ENCODE results near the gene SMTNL2.
"Not testable (repeated sequence)": the region's sequence is repeated elsewhere in the genome, so short reads cannot be mapped to it uniquely, and the experiment has no call there.

SMTNL2 gene

DNA sequence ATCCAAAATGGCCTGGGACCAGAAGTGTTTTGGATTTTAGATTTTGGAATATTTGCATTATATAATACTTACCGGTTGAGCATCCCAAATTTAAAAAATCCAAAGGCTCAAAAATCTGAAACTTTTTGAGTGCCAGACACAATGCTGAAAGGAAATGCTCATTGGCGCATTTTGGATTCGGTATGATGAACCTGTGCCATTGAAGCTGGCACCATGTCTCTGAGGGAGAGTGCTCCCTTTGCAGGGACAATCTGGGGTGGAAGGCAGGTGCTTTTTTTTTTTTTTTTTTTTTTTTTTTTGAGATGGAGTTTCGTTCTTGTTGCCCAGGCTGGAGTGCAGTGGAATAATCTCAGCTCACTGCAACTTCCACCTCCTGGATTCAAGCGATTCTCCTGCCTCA is 17.7 kb downstream of the SMTNL2 start:
- DNase-seq (ENCODE audit: low read depth in 2 of 2): no peak

DNA sequence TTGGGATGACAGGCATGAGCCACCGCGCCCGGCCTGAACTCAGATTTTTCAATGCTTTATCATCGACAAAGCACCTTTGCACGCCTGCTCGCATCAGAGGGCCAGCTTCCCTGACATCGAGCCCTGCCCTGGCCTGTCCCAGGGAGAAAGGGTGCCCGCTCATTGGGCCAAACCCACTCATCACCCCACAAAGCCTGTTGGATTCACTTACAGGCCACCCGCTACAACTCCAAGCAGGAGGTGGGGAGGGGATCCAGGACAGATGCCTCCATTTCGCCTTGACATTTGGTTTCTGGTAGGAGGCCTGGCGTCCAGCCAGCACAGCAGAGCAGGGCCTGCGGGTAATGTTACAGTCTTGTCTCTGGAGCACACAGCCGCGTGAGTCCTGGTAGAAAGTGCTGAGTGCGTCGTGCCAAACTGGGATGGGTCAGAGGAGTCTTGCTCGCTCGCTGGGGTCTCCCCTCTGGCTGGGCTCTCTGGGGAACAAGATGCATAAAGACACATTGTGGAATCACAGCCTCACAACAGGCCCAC is 19.8 kb downstream of the SMTNL2 start:
- no peak for DNase-seq (ENCODE audit: low read depth in 2 of 2)

DNA sequence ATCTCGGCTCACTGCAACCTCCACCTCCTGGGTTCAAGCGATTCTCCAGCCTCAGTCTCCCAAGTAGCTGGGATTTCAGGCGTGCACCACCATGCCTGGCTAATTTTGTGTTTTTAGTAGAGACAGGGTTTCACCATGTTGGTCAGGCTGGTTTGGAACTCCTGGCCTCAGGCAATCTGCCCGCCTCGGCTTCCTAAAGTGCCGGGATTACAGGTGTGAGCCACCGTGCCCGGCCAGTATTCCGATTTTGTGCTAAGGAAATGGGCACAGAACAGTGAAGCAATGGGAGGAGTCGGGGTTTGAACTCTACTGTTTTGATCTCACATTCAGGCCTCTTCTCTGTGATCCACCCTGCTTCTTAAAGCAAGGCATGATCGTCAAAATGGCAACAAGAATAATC is 20.4 kb downstream of the SMTNL2 start:
- not testable (repeated sequence) for DNase-seq (ENCODE audit: low read depth in 2 of 2)

DNA sequence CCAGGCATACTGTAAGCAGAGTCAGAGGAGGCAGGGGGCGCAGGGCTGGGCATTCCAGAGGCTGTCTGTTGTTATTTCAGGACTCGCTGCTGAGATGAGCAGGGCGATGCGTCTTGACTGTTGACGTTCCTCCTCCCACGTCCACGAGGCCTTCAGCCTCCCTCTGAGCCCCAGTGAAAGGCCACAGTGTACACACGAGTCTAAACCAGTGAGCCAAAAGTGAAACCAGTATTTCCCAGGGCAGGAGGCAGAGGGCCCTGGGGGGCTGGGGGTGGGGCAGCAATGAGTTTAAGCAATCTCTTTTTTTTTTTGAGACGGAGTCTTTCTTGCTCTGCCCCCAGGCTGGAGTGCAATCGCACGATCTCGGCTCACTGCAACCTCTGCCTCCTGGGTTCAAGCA is 21.5 kb downstream of the SMTNL2 start:
- no peak for DNase-seq (ENCODE audit: low read depth in 2 of 2)

DNA sequence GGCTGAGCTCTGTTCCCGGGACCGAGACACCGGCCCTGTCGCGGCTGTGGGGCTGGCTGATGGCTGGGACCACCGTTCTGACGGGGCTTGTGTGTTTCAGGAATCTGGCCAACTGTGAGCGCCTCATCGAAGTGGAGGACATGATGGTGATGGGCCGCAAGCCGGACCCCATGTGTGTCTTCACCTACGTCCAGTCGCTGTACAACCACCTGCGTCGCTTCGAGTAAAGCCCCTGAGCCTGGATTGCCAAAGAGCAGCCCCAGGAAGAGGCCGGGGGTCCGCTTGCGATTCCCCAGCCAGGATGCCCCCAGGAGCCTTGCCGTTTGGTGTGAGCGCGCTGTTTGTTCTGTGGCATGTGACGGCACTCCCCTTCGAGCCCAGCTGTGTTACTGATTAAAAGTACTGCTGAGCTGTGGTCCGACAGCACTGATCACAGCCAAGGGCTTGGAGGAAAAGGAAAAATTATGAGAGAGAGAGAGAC is 23.0 kb downstream of the SMTNL2 start:
- no peak for DNase-seq (ENCODE audit: low read depth in 2 of 2)

DNA sequence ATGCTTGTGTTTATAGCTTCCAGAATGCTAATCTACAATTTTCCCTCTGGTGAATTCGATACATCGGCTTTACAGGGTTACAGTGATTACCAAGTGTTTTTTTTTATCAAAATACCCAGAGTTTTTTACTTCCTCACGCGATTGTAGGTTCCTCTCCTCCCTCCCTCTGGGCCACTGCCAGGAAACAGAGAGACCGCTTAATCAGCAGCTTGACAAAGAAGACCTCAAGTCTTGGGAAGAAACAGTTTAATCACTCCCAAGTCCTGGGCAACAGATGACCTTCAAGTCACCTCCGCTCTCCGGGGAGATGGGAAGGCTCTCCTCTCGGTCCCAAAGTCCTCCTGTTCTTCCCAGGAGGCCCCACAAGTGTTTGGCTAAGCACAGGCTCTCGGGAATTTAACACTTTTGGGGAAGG is 23.5 kb downstream of the SMTNL2 start:
- DNase-seq (ENCODE audit: low read depth in 2 of 2): no peak

DNA sequence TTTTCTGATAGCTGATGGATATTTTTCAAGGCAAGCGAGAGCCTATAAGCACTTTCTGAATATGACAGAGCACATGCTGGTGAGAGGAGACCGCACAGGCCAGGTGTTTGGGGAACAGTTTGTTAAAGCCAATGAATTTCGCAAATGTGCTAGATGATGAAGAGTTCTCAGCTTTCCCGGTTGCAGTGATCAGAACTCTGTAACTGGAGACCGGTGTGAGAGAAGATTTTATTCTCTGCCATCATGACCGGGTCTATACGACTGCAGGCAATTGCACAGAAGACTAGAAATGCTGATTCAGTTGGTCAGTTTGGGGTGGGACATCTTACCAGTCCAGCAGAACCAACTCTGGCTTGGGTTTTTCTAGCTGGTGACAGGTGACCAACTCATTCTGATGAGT is 25.4 kb downstream of the SMTNL2 start:
- no peak for DNase-seq (ENCODE audit: low read depth in 2 of 2)

DNA sequence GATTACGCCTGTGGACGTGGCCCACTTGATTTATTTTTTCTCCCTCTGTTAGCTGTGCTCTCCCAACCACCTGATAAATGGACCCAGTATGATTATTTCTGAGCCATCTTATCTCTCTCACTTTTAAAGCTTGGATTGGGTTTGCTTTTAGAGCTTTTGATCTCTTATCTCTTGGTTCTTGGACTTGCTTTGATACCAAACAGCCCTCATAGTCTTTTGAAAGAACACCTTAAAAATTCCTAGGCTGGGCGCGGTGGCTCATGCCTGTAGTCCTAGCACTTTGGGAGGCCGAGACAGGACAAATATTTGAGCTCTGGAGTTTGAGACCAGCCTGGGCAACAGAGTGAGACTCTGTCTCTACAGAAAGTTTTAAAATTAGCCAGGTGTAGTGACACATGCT is 25.8 kb downstream of the SMTNL2 start:
- DNase-seq (ENCODE audit: low read depth in 2 of 2): no peak

DNA sequence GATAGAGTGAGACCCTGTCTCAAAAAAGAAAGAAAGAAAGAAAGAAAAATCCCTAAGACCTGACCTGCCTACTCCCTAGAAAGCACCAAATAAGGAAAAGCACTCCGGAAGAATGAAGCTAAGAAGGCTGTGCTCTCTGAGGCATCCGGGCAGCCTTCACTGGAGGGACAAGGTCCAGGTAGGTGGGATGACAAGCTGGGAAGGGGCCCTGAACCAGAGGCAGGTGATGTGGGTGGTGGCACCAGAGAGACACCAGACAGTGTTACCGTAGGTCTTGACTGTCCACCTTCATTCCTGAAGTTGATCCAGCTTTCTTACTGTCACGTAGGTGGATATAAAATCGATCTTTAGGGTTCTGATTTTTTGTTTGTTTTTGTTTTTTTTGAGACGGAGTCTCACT is 26.3 kb downstream of the SMTNL2 start:
- DNase-seq (ENCODE audit: low read depth in 2 of 2): no peak

DNA sequence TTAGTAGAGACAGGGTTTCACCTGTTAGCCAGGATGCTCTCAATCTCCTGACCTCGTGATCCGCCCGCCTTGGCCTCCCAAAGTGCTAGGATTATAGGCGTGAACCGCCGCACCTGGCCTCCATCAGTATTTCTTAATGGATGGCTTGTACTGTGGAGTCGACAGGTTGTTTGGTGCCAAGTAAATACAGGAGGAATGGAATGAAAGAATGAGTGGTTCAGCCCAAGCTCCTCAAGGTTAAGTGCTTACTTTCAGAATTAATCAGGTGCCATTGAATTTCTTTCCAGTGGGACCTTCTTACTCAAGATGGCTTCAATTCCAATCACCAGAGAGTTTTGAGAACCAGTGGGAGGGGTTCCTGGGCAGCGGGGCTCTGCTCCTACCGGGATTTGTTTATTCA is 32.1 kb downstream of the SMTNL2 start:
- DNase-seq (ENCODE audit: low read depth in 2 of 2): no peak

DNA sequence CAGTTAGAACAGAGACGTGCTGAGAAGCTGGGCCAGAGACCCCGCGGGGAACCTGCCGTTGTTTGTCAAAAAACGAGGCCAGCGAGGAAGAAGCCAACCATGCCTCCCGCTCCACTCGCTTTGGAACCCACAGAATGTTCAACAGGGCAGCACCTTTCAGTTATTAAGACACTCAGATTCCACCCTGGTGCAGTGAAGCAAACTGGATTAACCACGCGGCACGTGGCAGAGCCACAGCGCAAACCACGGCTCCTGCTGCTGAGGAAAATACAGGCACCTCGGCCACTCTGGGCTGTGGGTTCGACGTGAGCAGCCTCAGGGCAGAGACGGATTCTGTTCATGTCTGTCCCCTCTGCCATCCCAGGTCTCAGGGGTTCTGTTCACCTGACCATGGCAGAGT is 32.8 kb downstream of the SMTNL2 start:
- DNase-seq (ENCODE audit: low read depth in 2 of 2): no peak

DNA sequence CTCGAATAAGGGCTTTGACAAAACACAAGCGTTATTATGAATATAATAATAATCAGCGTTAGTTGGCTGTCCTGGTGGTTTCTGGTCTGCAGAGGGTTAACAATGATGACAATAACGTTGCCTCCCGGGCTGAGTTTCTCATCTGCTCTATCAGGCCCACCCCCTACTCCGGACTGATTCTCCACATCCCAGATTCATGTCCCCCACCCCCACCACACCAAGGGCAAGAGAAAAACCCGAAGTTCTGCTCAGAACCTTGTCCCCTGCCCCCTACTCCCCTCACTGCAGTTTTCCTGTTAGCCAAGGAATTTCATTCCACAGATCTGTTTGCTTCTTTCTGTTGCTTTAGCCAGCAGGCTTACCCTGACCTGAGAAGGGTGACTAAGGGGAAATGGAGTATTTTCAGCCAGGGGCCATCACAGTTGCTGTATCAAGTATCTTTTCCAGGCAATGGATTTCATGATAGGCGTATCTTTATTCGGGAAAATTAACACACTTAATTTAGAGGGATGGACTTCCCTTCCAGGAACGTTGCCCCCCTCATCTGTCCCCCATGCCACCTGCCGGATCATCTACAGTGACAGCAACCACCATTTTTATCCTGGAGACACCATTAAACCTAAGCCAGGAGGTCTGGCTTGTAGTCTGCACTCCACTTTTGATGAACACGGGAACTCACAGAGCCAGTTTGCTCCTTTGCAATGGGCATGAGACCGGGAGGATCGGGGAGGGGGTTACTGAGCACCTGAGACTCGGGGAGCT is 33.4 kb downstream of the SMTNL2 start:
- DNase-seq (ENCODE audit: low read depth in 2 of 2): no peak

DNA sequence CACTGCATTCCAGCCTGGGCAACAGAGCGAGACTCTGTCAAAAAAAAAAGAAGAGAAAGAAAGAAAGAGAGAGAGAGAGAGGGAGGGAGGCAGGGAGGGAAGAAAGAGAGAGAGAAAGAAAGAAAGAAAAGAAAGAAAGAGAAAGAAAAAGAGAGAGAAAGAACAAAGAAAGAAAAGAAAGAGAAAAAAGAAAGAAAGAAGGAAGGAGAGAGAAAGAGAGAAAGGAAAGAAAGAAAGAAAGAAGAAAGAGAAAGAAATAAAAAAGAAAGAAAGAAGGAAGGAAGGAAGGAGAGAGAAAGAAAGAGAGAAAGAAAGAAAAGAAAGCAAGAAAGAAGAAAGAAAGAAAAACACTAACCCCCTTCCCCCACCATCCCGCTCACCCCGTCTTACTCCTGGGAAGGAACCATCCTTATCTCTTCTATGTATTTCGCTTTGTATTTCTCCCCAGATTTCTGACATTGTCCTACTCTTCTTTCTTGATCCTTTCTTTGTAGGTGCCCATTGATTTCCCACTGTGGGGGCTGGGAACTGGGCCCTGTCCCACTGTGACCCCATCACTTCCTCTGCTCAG is 36.3 kb downstream of the SMTNL2 start:
- DNase-seq (ENCODE audit: low read depth in 2 of 2): no peak

DNA sequence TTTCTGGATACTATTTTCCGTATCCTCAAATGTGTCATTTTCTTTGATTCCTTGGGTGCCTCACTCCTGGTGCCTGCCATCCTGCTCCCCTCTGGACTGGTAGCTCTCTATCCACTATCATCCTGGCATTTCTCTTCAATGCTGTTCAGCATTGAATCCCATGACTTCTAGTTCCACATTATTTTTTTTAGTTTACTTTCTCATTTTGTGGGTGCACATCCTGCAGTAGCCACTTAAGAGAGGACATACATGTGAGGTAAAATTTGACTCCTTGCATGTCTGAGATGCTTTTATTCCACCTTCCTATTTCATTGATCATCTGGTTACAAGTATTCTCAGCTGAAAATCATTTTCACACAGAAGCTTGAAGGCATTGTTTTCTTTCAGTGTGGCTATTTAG is 38.0 kb downstream of the SMTNL2 start:
- DNase-seq (ENCODE audit: low read depth in 2 of 2): no peak

DNA sequence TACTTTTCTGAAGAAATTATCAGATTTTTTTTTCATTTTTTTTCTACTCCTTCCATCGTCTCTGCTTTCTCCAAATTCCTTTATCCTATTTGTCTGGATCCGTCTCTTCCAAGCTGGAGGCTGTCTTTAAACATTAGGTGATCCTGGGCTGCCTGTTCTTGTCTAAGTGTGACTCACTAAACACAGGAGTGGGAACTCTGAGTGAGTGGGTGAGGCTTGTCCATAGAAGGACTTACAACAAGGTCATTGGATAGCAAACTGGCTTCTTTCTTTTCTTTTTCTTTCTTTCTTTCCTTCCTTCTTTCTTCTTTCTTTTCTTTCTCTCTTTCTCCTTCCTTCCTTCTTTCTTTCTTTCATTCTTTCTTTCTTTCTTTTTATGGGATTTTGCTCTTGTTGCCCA is 38.9 kb downstream of the SMTNL2 start:
- DNase-seq (ENCODE audit: low read depth in 2 of 2): no peak

DNA sequence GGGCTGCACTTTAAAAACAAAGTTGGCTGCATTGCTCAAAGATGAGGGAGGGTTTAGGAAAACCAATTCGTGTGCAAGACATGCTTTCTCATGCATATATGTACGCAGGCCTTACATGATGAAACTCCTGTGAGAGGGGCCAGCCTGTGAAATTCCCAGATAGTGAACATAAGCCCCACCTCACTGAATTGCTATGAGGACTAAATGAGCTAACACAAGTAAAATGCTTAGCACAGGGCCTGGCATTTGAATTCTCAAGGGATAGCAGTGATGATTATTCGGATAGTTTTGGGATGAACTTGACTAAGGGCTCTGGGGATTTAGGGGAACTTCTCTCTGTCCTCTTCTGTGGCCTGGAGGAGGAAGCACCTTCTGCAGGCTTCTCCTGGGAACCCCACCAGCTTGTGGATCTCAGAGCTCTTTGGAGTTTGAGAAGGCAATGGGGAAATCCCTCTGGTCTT is 40.2 kb downstream of the SMTNL2 start:
- DNase-seq (ENCODE audit: low read depth in 2 of 2): not testable (repeated sequence)

DNA sequence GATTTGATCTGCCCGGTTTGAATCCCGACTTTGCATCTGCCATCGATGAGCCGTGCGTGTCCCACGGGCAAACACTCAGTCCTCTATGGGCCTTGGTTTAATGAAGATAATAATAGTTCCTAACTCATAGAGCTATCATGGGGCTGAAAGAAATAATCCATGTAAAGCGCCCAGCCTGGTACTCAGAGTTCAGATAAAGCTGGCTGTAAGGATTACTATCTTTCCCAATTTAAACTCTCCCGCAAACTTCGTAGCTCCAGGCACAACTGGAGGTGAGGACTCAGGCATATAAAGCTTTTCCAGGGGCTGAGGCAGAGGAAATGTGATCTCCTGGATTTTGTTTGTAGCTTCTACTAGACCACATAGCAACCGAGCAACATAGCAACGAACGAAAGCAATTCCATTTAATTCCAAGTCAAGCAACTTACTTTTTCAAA is 40.9 kb downstream of the SMTNL2 start:
- DNase-seq (ENCODE audit: low read depth in 2 of 2): no peak

DNA sequence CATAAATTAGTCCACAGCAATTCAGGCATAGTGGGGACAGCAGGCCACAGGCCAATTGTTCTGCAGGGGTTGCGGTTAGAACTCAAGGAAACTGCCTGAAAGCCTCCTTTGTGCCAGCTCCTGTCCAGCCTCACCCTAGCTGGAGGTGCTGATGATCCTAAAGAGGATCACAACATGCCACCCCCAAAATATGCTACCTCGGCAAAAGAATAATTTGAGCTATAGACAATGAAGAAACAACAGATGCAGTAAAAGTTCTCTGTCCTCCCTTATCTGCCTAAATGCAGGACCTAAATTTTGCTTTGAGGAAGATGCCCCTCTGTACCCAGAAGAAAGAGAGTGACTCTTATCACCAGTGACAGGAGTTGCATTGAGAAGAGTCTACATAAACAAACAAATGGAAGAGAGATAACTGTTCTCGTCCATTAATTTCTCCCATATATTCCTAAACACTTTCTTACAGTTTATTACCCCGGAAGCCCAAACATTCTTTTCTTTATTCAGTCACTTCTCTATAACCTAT is 42.5 kb downstream of the SMTNL2 start:
- no peak for DNase-seq (ENCODE audit: low read depth in 2 of 2)

DNA sequence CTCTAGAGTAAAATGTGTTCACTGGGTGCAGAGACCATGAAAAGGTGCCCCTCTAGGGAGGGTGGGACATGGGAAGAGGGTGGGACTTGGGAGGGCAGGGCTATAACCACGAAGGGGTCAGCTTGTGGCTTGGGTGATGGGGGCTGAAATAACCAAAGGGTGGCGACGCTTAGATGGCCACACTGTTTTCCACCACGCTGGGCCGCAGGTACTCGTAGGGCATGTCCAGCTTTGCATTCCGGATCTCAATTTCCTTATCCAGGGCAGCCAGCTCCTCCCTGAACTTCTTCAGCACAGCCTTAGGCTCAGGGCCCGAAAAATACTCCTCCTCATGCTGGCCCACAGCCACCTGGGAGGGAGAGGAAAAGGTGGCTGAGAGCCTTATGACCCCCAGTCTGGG is 47.1 kb downstream of the SMTNL2 start:
- no peak for DNase-seq (ENCODE audit: low read depth in 2 of 2)

DNA sequence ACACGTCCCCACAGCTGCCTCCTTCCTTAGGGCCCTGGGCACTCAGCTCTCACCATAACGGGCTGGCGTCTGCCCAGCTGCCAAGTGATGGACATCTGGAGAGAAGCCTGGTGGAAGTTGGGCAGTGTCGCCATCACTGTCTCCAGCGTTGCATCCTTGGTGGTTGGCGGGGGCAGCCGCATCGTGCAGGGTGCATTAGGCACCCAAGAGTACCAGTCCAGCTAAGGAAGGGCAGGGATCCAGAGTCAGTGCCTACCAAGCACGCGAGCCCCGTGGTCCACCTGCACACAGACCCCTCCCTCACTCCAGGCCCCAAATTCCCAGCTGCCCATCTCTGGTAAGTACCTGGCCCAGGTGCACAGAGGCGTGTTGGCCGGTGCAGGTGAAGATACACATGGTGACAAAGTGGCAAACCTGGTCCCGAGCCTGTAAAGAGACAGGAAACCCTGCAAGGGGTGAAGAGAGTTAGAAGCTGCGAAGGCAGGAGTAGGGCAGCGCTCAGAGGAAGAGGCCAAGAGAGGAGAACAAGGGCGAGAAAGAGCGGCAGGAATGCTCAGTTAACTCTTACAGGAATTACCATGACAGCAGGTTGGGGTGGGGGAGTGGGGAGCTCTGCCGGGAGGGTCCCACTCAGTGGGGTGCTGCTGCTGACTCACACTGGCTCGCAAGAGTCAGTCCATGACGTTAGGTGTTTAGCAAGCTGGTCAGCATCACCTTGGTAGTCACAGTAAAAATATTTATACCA is 47.7 kb downstream of the SMTNL2 start:
- no peak for DNase-seq (ENCODE audit: low read depth in 2 of 2)

DNA sequence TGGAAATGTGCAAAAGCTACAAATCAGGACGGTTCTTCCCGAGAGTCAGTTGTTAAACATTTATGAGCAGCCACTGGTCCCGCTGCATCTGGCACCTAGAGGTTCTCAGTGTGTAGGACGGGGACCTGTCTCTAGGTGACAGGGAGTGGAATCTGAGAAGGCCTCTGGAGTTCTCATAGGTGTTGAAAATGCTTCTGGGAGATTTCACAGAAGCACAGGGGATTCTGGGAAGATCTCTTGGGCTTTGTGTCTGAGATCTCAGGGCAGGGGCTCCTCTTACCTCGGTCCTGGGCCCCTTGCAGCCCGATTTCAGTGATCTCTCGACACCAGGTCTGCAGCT is 48.2 kb downstream of the SMTNL2 start:
- DNase-seq (ENCODE audit: low read depth in 2 of 2): no peak

DNA sequence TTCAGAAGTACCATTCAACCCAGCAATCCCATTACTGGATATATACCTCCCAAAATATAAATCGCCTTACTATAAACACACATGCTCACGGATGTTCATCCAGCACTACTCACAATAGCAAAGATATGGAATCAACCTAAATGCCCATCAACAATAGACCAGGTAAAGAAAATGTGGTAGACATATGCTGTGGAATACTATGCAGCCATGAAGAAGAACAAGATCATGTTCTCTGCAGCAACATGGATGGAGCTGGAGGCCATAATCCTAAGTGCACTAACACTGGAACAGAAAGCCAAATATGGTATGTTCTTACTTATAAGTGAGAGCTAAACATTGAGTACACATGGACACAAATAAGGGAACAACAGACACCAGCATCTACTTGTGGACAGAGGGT is 49.3 kb downstream of the SMTNL2 start:
- DNase-seq (ENCODE audit: low read depth in 2 of 2): no peak
